T-helper 2 cell treated with Interferon-gamma antibody and Interleukin-4, amounts not matched to agents 5 μg/mL and 100 μg/mL, for 36 hours (primary cell): ENCODE measurements around the gene ACP1.

Experiments
- DNase-seq: peaks from one replicate; pipeline ENCODE4 v3.0.0; 2021; ENCODE audit warnings: low spot score
- H3K27ac Mint-ChIP-seq: one replicate; pipeline ENCODE4 v1.8.0; 2021; ENCODE audit warnings: mild to moderate bottlenecking, mixed read lengths
- H3K27me3 Mint-ChIP-seq: one replicate; pipeline ENCODE4 v1.8.0; 2021; ENCODE audit warnings: low read depth, mixed read lengths
- H3K36me3 Mint-ChIP-seq: one replicate; pipeline ENCODE4 v1.8.0; 2021; ENCODE audit warnings: low read depth, mixed read lengths
- H3K4me1 Mint-ChIP-seq: one replicate; pipeline ENCODE4 v1.8.0; 2021; ENCODE audit warnings: low read depth, mixed read lengths
- H3K4me3 Mint-ChIP-seq: one replicate; pipeline ENCODE4 v1.8.0; 2022; ENCODE audit warnings: mild to moderate bottlenecking, moderate library complexity, mixed read lengths
- H3K9me3 Mint-ChIP-seq: one replicate; pipeline ENCODE4 v1.8.0; 2021; ENCODE audit warnings: mixed read lengths

The ACP1 gene

DNA sequence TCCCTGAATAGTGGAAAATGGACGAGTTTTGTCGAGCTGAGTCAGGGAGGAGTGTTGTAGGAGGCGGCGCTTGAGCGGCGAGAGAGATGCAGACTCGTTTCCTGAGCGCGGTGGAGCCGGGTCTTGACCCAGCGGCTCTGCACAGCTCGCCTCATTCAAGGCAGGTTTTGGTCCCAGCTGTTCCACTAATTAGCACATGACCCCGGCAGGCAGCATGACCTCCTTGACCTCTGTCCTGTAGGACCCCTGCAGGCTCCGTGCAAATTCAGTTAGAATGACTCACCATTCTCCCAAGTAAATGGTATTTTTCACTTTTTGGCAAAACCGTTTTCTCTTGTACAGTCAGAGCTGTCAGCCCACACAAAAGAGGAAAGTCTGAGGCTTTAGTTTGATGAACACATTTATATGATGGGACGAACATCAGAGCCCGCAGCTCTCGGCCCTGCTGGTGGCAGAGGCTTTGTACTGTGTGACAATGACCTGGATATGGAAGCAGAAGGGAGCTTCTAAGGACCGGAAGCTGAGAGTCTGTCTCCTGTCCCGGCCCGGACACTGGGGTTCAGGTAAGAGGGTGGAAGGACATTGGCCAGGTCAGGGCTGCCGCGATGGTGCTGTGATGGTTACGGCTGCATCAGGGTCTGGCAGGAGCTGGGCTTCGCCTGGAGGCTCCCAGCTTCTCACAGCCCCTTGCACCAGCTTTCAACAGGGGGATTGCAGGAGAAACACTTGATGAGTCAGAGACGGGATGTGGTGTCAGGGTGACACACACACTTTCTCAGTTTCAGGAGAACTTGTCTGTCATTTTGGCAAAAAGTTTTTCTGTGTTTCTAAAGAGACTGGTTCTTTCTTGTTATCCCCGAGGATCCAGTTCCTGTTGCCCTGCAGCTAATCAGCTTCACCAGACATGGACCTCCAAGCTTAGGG lies 53.0 kb downstream of the ACP1 start:
- H3K4me1 Mint-ChIP-seq: peaks cover 28% of the 10 kb centered on the region
- peak; percentile 61 for DNase-seq

GRCh38 chr2:319059-319600 lies 54.4 kb downstream of the ACP1 start:
- Mint-ChIP-seq H3K27ac (peak overlapping the region; percentile 83), H3K9me3 (no peaks in the 10 kb centered on the region), H3K27me3 (no peaks in the 10 kb centered on the region), H3K4me1 (peaks cover 28% of the 10 kb centered on the region), H3K4me3 (peak overlapping the region; percentile 59), H3K36me3 (peaks cover 6% of the 10 kb centered on the region)
- peak; percentile 15 for DNase-seq

More for the DNA sequence above, 53.0 kb downstream of the ACP1 start:
- Mint-ChIP-seq H3K36me3 (peaks cover 5% of the 10 kb centered on the region), H3K27ac (peak overlapping the region; percentile 83), H3K4me3 (peak overlapping the region; percentile 59), H3K27me3 (no peaks in the 10 kb centered on the region), H3K9me3 (no peaks in the 10 kb centered on the region)

DNA sequence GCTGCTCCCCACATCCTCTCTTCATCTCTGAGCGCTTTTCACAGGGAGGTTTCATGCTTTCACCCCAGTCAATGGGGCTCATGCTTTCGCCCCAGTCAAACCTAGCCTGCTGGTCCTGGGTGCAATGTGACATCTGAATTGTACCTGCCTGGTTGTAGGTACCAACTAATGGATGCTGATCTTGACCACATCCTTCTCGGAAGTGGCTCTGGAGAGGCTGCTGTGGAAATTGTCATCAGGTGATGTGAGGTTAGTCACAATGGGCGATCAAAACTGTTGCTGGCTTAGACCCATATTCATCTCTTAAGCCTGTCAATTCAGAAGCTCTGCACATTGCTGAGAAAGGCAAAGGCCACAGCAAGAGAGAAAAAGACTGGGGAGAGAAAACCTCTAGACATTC lies 55.8 kb downstream of the ACP1 start:
- DNase-seq: no peak
- H3K4me1 Mint-ChIP-seq: peaks cover 40% of the 10 kb centered on the region
- H3K36me3 Mint-ChIP-seq: peaks cover 7% of the 10 kb centered on the region
- H3K27me3 Mint-ChIP-seq: peaks cover 4% of the 10 kb centered on the region
- no peaks in the 10 kb centered on the region for H3K9me3 Mint-ChIP-seq
- H3K27ac Mint-ChIP-seq: no peak overlapping the region
- H3K4me3 Mint-ChIP-seq: no peak overlapping the region

DNA sequence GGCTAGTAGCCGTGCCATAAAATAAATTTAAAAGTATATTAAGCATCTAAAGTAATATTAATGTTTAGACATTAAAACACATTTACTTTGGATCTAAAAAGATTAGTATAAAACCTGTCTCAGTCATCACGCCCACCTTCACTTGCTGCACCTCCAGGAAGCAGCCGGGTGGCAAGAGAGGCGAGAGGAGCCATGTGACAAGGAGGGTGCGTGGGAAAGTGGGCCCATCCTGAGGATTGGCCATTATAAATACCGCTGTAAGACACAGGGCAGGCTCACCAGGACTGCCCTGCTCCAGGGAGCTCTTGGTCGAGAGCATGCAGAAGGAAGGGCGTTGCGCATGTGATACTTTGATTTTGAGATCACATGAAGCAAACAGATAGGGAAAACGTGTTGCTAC lies 57.6 kb downstream of the ACP1 start:
- H3K4me3 Mint-ChIP-seq: no peak overlapping the region
- DNase-seq: no peak
- H3K9me3 Mint-ChIP-seq: peaks cover 15% of the 10 kb centered on the region
- H3K36me3 Mint-ChIP-seq: peaks cover 16% of the 10 kb centered on the region
- no peak overlapping the region for H3K27ac Mint-ChIP-seq
- peaks cover 42% of the 10 kb centered on the region for H3K4me1 Mint-ChIP-seq
- peaks cover 4% of the 10 kb centered on the region for H3K27me3 Mint-ChIP-seq

GRCh38 chr2:323035-323434 lies 58.3 kb downstream of the ACP1 start:
- Mint-ChIP-seq H3K27me3 (peaks cover 4% of the 10 kb centered on the region), H3K27ac (no peak overlapping the region)

More at GRCh38 chr2:323035-323434, 58.3 kb downstream of the ACP1 start:
- Mint-ChIP-seq H3K4me1 (peaks cover 37% of the 10 kb centered on the region), H3K36me3 (peaks cover 18% of the 10 kb centered on the region), H3K4me3 (no peak overlapping the region), H3K9me3 (peaks cover 22% of the 10 kb centered on the region)
- no peak for DNase-seq
